K562 (cell line): Measurements from ENCODE around the gene BPIFB2. TPM values are rescaled to one million over a fixed set of nuclear protein-coding genes. Genes with fewer than 3 reads are reported as not detected.

Experiments used
- ATAC-seq: fragments of 200-7000 bp; cut with Tn5 transposase; 3 replicates; pipeline ENCODE4 v1.9.1; 2020; ENCODE audit warnings: moderate library complexity
- BruUV-seq: library from RNA; stranded (reverse); fragments of 400-500 nt; replicated peaks from 2 replicates; lab custom pipeline; 2021; lab: Mats Ljungman, UMichigan
- CTCF ChIA-PET: fragments of 300-600 bp; formaldehyde crosslinking; extraction: SDS; loops from one replicate; lab custom pipeline; 2021; ENCODE audit warnings: low intra/inter-chr PET ratio; lab: Yijun Ruan, JAX
- POLR2A ChIA-PET: fragments of 300-600, 350-650 bp; sonication (Branson Sonifier 250); formaldehyde crosslinking; extraction: SDS; loops from one replicate; lab custom pipeline; 2021; ENCODE audit warnings: antibody characterized with exemption, inconsistent platforms; lab: Yijun Ruan, JAX
- DNase-seq, 4 experiments: peaks; one replicate each; pipeline versions ENCODE4 v3.0.0 to v3.0.0-alpha.2; 2011 to 2018; ENCODE audit warnings: low spot score in 3 of 4, mixed read lengths in 3 of 4; ENCODE audit errors: extremely low read depth in 1 of 4
- FAIRE-seq: peaks from 2 replicates; lab custom pipeline; 2011; peaks lifted over from hg19 to GRCh38; lab: Jason Lieb, UNC
- H2AFZ ChIP-seq: 2 replicates; pipeline ENCODE4 v1.6.0; 2011; ENCODE audit warnings: low read depth, low read length, control low read depth, inconsistent platforms
- H3K27ac ChIP-seq: fragments of 200-600 bp; 3 replicates; pipeline ENCODE4 v1.8.0; 2011; ENCODE audit warnings: low read depth, mild to moderate bottlenecking, control low read depth, inconsistent platforms, low read length, moderate library complexity, mixed read lengths; ENCODE audit errors: extremely low read depth
- H3K27me3 ChIP-seq, 2 experiments: fragments of 300-600 bp in 1 of 2; 2 replicates in 1 of 2; 3 replicates in 1 of 2; pipeline versions ENCODE4 v1.6.0 to v1.8.0; 2011; ENCODE audit warnings: inconsistent platforms in 2 of 2, low read length in 2 of 2, mild to moderate bottlenecking in 1 of 2, mixed read lengths in 1 of 2, moderate library complexity in 1 of 2; ENCODE audit not compliant: control insufficient read depth in 2 of 2, insufficient read depth in 2 of 2
- H3K36me3 ChIP-seq: fragments of 300-600 bp; 3 replicates; pipeline ENCODE4 v1.8.0; 2011; ENCODE audit warnings: mild to moderate bottlenecking, low read length, inconsistent platforms; ENCODE audit not compliant: control insufficient read depth, insufficient read depth
- H3K4me1 ChIP-seq, 2 experiments: fragments of 200-600 bp in 1 of 2; replicated peaks in 1 of 2; 2 replicates in 1 of 2; 3 replicates in 1 of 2; pipeline versions ENCODE4 v1.5.1 to v1.8.0; 2011; ENCODE audit warnings: inconsistent platforms in 2 of 2, low read length in 2 of 2, mild to moderate bottlenecking in 1 of 2, mixed read lengths in 1 of 2, moderate library complexity in 1 of 2; ENCODE audit not compliant: control insufficient read depth in 2 of 2, insufficient read depth in 2 of 2
- H3K4me2 ChIP-seq: 2 replicates; pipeline ENCODE4 v1.6.1; 2011; ENCODE audit warnings: low read length, control low read depth, inconsistent platforms, mixed read lengths; ENCODE audit not compliant: insufficient read depth
- H3K4me3 ChIP-seq: fragments of 200-600 bp; sonication (generic), shearing (Covaris generic); 2 replicates; pipeline ENCODE4 v1.5.1; 2016; ENCODE audit warnings: control low read depth, inconsistent platforms
- H3K79me2 ChIP-seq: fragments of 200-600 bp; 3 replicates; pipeline ENCODE4 v1.8.0; 2011; ENCODE audit warnings: low read length, inconsistent platforms; ENCODE audit not compliant: control insufficient read depth, insufficient read depth
- H3K9ac ChIP-seq, 2 experiments: 2 replicates each; pipeline versions ENCODE4 v1.6.0 to v1.6.1; 2011; ENCODE audit warnings: low read depth in 2 of 2, low read length in 2 of 2, control low read depth in 1 of 2, inconsistent platforms in 1 of 2, mild to moderate bottlenecking in 1 of 2, mixed read lengths in 1 of 2; ENCODE audit not compliant: insufficient read depth in 1 of 2
- H3K9me1 ChIP-seq: one replicate; pipeline ENCODE4 v1.6.0; 2011; ENCODE audit warnings: inconsistent platforms, mild to moderate bottlenecking, low read length, moderate library complexity; ENCODE audit not compliant: control insufficient read depth, insufficient read depth
- H3K9me3 ChIP-seq: replicated peaks from 2 replicates; pipeline ENCODE4 v1.5.1; 2011; ENCODE audit warnings: low read depth, low read length, inconsistent platforms; ENCODE audit not compliant: control insufficient read depth, insufficient read depth
- H4K20me1 ChIP-seq: replicated peaks from 2 replicates; pipeline ENCODE4 v1.6.1; 2011; ENCODE audit warnings: low read length, inconsistent platforms, mixed read lengths; ENCODE audit not compliant: control insufficient read depth, insufficient read depth
- DPF2 ChIP-seq: fragments of 450-650 bp; IDR thresholded peaks from 2 replicates; pipeline ENCODE4 v1.6.1; 2016
- MAZ ChIP-seq, 2 experiments: fragments of 450-650 bp in 1 of 2; sonication (generic) in 1 of 2; formaldehyde crosslinking; IDR thresholded peaks in 1 of 2; conservative IDR thresholded peaks in 1 of 2; 2 replicates each; pipeline versions ENCODE4 v1.4.0 to v1.5.0; 2020; ENCODE audit warnings: mild to moderate bottlenecking in 1 of 2, missing genetic modification reagents in 1 of 2
- MCM2 ChIP-seq: fragments of 450-650 bp; IDR thresholded peaks from 2 replicates; pipeline ENCODE4 v1.6.1; 2017; ENCODE audit warnings: low read depth, mild to moderate bottlenecking
- MECOM ChIP-seq: fragments of 250-450 bp; sonication (Bioruptor Pico); IDR thresholded peaks from 2 replicates; pipeline ENCODE4 v1.8.0; 2022; ENCODE audit warnings: inconsistent platforms
- POLR2A ChIP-seq: fragments of 450-650 bp; conservative IDR thresholded peaks from 2 replicates; pipeline ENCODE4 v1.6.1; 2016
- SAP30 ChIP-seq: fragments of 200-600 bp; sonication (generic); IDR thresholded peaks from 2 replicates; pipeline ENCODE4 v1.6.1; 2012; ENCODE audit warnings: borderline replicate concordance, low read depth, mild to moderate bottlenecking, moderate library complexity, low read length, control low read depth, inconsistent platforms; ENCODE audit not compliant: insufficient read depth, poor library complexity, severe bottlenecking
- ZBED1 ChIP-seq: IDR thresholded peaks from 2 replicates; pipeline ENCODE4 v1.6.1; 2014
- ZNF134 ChIP-seq: fragments of 250-450 bp; sonication (Bioruptor Pico); conservative IDR thresholded peaks from 2 replicates; pipeline ENCODE4 v1.4.0; 2020
- ZNF239 ChIP-seq: fragments of 250-450 bp; sonication (Bioruptor Pico); IDR thresholded peaks from 2 replicates; pipeline ENCODE4 v1.4.0; 2020; ENCODE audit warnings: mild to moderate bottlenecking
- ZNF76 ChIP-seq: fragments of 250-450 bp; sonication (Bioruptor Pico); IDR thresholded peaks from 2 replicates; pipeline ENCODE4 v1.4.0; 2020; ENCODE audit warnings: mild to moderate bottlenecking, moderate library complexity, borderline replicate concordance
- WGBS: fragments of 100-300 bp; shearing (Covaris generic); methylation state at CpG from one replicate; pipeline ENCODE4 v1.1.6; 2016; ENCODE audit warnings: low coverage, mixed read lengths; ENCODE audit not compliant: insufficient coverage; ENCODE audit errors: missing lambda C conversion rate; 5-methylcytosine and 5-hydroxymethylcytosine counted together
- in situ Hi-C: fragments of 300-500 bp; cut with MboI; formaldehyde crosslinking; loops from 4 replicates; pipeline ENCODE4 v1.15.0; 2018; ENCODE audit warnings: inconsistent platforms, mixed read lengths
- intact Hi-C: fragments of 100-400 bp; cut with micrococcal nuclease; formaldehyde crosslinking; loops from 2 replicates; pipeline ENCODE4 v1.14.2; 2022
- polyA plus RNA-seq, 8 experiments: library from polyadenylated mRNA; depleted of rRNA in 4 of 8; stranded (reverse) in 5 of 8; unstranded in 3 of 8; fragments of >200 nt; fragmentation: Nextera tagmentation in 2 of 8; fragmentation: Illumina TruSeq in 1 of 8; extraction: Ambion mirVana in 2 of 8; extraction: Trizol in 1 of 8; gene quantifications; 2 replicates each; pipeline versions ENCODE4 v1.2.1 to v1.2.3, GENCODE V29; 2011 to 2014; ENCODE audit warnings: inconsistent platforms in 1 of 8, missing spikeins in 1 of 8
- total RNA-seq, 7 experiments: library from RNA; depleted of rRNA in 6 of 7; stranded (reverse); fragments of >200 nt in 6 of 7; fragmentation: Illumina TruSeq in 2 of 7; extraction: Trizol in 2 of 7; gene quantifications; 2 replicates each; pipeline versions ENCODE4 v1.2.1 to v1.2.3, GENCODE V29; 2011 to 2021; ENCODE audit warnings: low replicate concordance in 1 of 7
- TF ChIP-seq, protein P1 (sequence below): fragments of 200-400 bp; formaldehyde crosslinking; IDR thresholded peaks from 2 replicates; pipeline ENCODE4 v1.6.1; 2017; ENCODE audit warnings: mild to moderate bottlenecking, low read depth, low read length, moderate library complexity

BPIFB2 gene
- total and polyA plus RNA-seq, 9 of the 15 experiments (the other 6 are each of a cell fraction or from before 2014, with no cell fraction given) = not detected

DNA sequence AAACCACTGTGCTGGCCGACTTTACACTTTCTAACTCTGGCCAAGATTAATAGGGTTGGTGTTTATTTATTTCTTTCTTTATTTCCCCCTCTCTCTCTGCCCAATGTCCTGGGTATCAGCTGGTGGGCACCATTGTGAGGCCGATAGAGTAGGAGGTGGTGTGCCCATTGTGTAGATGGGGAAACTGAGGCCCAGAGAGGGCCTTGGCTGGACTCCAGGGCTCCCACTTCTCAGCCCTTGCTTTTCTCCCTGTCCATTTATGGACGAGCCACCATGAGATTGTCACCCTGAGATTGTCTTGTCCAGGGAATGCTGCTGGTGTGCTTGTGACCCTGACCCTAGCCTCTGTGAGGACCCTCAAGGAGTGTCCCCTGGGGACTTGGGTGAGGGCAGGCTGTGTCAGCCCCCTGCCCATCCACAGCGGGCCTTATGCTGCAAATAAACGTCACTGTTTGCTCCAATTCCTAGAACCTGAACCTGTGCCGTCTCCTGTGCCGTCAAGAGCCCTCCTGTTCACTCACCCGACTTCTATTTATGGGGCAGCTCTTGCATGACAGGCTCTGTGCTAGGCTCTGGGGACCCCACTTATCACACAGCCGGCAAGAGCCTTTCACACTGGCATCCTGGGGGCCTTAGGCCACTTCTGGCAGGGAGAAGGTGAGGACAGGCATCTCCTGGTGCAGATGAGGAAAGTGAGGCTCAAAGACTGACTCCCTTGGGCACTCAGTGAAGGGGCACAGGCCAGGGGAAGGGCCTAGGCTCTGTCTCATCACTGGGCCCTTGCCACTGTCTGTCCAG lies 28.1 kb upstream of the BPIFB2 start:
- Histone ChIP-seq H3K9ac (no peak overlapping the region), H3K4me2 (no peak overlapping the region), H3K9me1 (no peaks in the 10 kb centered on the region), H3K4me3 (no peak overlapping the region), H3K36me3 (no peaks in the 10 kb centered on the region)
- no peak for ATAC-seq
- in situ Hi-C loops = no loop called here
- CTCF ChIA-PET = no interaction called here
- no TSS peak for BruUV-seq
- TF ChIP-seq, protein P1, sequence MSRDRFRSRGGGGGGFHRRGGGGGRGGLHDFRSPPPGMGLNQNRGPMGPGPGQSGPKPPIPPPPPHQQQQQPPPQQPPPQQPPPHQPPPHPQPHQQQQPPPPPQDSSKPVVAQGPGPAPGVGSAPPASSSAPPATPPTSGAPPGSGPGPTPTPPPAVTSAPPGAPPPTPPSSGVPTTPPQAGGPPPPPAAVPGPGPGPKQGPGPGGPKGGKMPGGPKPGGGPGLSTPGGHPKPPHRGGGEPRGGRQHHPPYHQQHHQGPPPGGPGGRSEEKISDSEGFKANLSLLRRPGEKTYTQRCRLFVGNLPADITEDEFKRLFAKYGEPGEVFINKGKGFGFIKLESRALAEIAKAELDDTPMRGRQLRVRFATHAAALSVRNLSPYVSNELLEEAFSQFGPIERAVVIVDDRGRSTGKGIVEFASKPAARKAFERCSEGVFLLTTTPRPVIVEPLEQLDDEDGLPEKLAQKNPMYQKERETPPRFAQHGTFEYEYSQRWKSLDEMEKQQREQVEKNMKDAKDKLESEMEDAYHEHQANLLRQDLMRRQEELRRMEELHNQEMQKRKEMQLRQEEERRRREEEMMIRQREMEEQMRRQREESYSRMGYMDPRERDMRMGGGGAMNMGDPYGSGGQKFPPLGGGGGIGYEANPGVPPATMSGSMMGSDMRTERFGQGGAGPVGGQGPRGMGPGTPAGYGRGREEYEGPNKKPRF = no peak
- TF ChIP-seq POLR2A (no peak), DPF2 (no peak), ZNF239 (CRISPR knock-in tag) (no peak), ZNF134 (CRISPR knock-in tag) (no peak), MECOM (no peak), ZNF76 (CRISPR knock-in tag) (no peak), MAZ (CRISPR knock-in tag; conservative IDR thresholded peaks at IDR 0.05 in 1 of 2, IDR thresholded peaks at IDR 0.05 in 1 of 2) (no peak), SAP30 (no peak), ZBED1 (no peak), MCM2 (no peak)
- TF ChIP-seq, all 486 proteins: peak for 0
- DNase-seq (no peak), FAIRE-seq (no peak)
- intact Hi-C loops = no loop called here
- no peak overlapping the region for H3K27ac ChIP-seq
- H3K79me2 ChIP-seq = no peaks in the 10 kb centered on the region
- H3K4me1 ChIP-seq = no peaks in the 10 kb centered on the region; a peak in 1 of 5 replicates
- no peaks in the 10 kb centered on the region for H3K9me3 ChIP-seq
- no peak overlapping the region for H2AFZ ChIP-seq
- H3K27me3 ChIP-seq = peaks cover 23 to 60% of the 10 kb centered on the region in 2 experiments
- H4K20me1 ChIP-seq = 0 out of 2 replicates have a peak, but pooled peaks cover 5% of the 10 kb centered on the region
- POLR2A ChIA-PET = no interaction called here
- WGBS = 2% methylated on average over 9 of the region's 9 CpGs
